ENCODE data around the gene HTR3B. TPM values are rescaled to one million over a fixed set of nuclear protein-coding genes. Genes with fewer than 3 reads are reported as not detected.

Gene HTR3B
- total and polyA plus RNA-seq, 2 donors (not counting 1 experiment from before 2014, with no cell fraction given), result not detected

GRCh38 chr11:113873236-113873626, 31.4 kb upstream of the HTR3B start:
- Histone ChIP-seq H3K27me3 (replicated peaks in 1 of 4; ENCODE audit: control extremely low read depth in 1 of 4, control insufficient read depth in 3 of 4, insufficient read depth in 4 of 4, low read length in 3 of 4) (no peaks in the 10 kb centered on the region), H3K36me3 (replicated peaks in 1 of 2; ENCODE audit: control extremely low read depth in 1 of 2, control insufficient read depth in 1 of 2, extremely low read depth in 1 of 2, insufficient read depth in 2 of 2, low read length in 1 of 2) (peaks cover 4 to 13% of the 10 kb centered on the region in 2 experiments), H3K9ac (ENCODE audit: low read length) (peak overlapping the region; percentile 1), H3K4me3 (ENCODE audit: control extremely low read depth in 1 of 5, extremely low read depth in 1 of 5, insufficient read depth in 1 of 5, low read depth in 2 of 5, low read length in 4 of 5) (peak overlapping the region in 1 of 5 experiments; percentile 38), H3K9me3 (ENCODE audit: control extremely low read depth in 1 of 3, control insufficient read depth in 2 of 3, insufficient read depth in 1 of 3, low read length in 2 of 3) (peaks cover 0 to 4% (median 0%) of the 10 kb centered on the region in 3 donors), H4K20me1 (ENCODE audit: control insufficient read depth, insufficient read depth, low read length, poor library complexity, severe bottlenecking) (peaks cover 43% of the 10 kb centered on the region), H3K4me2 (replicated peaks; ENCODE audit: low read depth, low read length, poor library complexity, severe bottlenecking) (peak overlapping the region; percentile 44), H2AFZ (ENCODE audit: insufficient read depth, low read depth, low read length, poor library complexity, severe bottlenecking) (no peak overlapping the region), H3K27ac (ENCODE audit: low read length in 2 of 2) (no peak overlapping the region), H3K79me2 (ENCODE audit: control insufficient read depth, insufficient read depth, low read length) (peaks cover 58% of the 10 kb centered on the region), H3K4me1 (ENCODE audit: control insufficient read depth in 2 of 2, insufficient read depth in 2 of 2, low read length in 2 of 2) (peaks cover 34 to 51% of the 10 kb centered on the region in 2 donors)
- H3K4me1 Mint-ChIP-seq, result peaks cover 64% of the 10 kb centered on the region
- no peaks in the 10 kb centered on the region for H3K27me3 Mint-ChIP-seq
- H3K27ac Mint-ChIP-seq, result peak overlapping the region; percentile 12
- 78% methylated on average over 5 of the region's 5 CpGs for WGBS (ENCODE audit: insufficient coverage)
- intact Hi-C loops (cut with micrococcal nuclease), result loop anchor here (10.0 kb wide), 2 partner anchors 48 to 558 kb away; partner anchors contain the start of gene TTC12
- CTCF ChIA-PET, result interaction anchor here (0.5 to 1.2 kb wide), 3 partner anchors 21 to 31 kb away, joined by 3 to 4 read pairs (median 3); no protein-coding TSS in a partner anchor
- ATAC-seq (ENCODE audit: low read depth), result no peak
- TF ChIP-seq, protein P1, sequence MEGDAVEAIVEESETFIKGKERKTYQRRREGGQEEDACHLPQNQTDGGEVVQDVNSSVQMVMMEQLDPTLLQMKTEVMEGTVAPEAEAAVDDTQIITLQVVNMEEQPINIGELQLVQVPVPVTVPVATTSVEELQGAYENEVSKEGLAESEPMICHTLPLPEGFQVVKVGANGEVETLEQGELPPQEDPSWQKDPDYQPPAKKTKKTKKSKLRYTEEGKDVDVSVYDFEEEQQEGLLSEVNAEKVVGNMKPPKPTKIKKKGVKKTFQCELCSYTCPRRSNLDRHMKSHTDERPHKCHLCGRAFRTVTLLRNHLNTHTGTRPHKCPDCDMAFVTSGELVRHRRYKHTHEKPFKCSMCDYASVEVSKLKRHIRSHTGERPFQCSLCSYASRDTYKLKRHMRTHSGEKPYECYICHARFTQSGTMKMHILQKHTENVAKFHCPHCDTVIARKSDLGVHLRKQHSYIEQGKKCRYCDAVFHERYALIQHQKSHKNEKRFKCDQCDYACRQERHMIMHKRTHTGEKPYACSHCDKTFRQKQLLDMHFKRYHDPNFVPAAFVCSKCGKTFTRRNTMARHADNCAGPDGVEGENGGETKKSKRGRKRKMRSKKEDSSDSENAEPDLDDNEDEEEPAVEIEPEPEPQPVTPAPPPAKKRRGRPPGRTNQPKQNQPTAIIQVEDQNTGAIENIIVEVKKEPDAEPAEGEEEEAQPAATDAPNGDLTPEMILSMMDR (IDR thresholded peaks at IDR 0.05), result no peak
- no peak for TF ChIP-seq EZH2 (IDR thresholded peaks at IDR 0.05; ENCODE audit: borderline replicate concordance, insufficient read depth, low read depth, low read length, poor library complexity, severe bottlenecking)
- no peak for DNase-seq
- no peaks in the 10 kb centered on the region for H3K9me3 Mint-ChIP-seq (ENCODE audit: insufficient read depth)
- H3K4me3 Mint-ChIP-seq, result peak overlapping the region; percentile 75
- POLR2A ChIA-PET, result no interaction called here

- Histone ChIP-seq H3K9me3 (ENCODE audit: control extremely low read depth in 1 of 3, control insufficient read depth in 2 of 3, insufficient read depth in 1 of 3, low read length in 2 of 3) (peaks cover 0 to 5% (median 0%) of the 10 kb centered on the region in 3 donors), H3K4me1 (ENCODE audit: control insufficient read depth in 2 of 2, insufficient read depth in 2 of 2, low read length in 2 of 2) (peaks cover 34 to 51% of the 10 kb centered on the region in 2 donors), H2AFZ (ENCODE audit: insufficient read depth, low read depth, low read length, poor library complexity, severe bottlenecking) (no peak overlapping the region), H3K36me3 (replicated peaks in 1 of 2; ENCODE audit: control extremely low read depth in 1 of 2, control insufficient read depth in 1 of 2, extremely low read depth in 1 of 2, insufficient read depth in 2 of 2, low read length in 1 of 2) (peaks cover 4 to 12% of the 10 kb centered on the region in 2 experiments), H3K9ac (ENCODE audit: low read length) (peak overlapping the region; percentile 75), H3K4me3 (ENCODE audit: control extremely low read depth in 1 of 5, extremely low read depth in 1 of 5, insufficient read depth in 1 of 5, low read depth in 2 of 5, low read length in 4 of 5) (peak overlapping the region; percentile 61 to 90 (median 76)), H3K79me2 (ENCODE audit: control insufficient read depth, insufficient read depth, low read length) (peaks cover 50% of the 10 kb centered on the region), H4K20me1 (ENCODE audit: control insufficient read depth, insufficient read depth, low read length, poor library complexity, severe bottlenecking) (peaks cover 35% of the 10 kb centered on the region), H3K27ac (ENCODE audit: low read length in 2 of 2) (no peak overlapping the region), H3K4me2 (replicated peaks; ENCODE audit: low read depth, low read length, poor library complexity, severe bottlenecking) (peak overlapping the region; percentile 76), H3K27me3 (replicated peaks in 1 of 4; ENCODE audit: control extremely low read depth in 1 of 4, control insufficient read depth in 3 of 4, insufficient read depth in 4 of 4, low read length in 3 of 4) (no peaks in the 10 kb centered on the region)
- ChIA-PET CTCF (interaction anchor here (0.7 to 2.3 kb wide), 5 partner anchors 42 to 99 kb away, joined by 3 to 14 read pairs (median 6); no protein-coding TSS in a partner anchor), POLR2A (interaction anchor here (0.7 to 1.2 kb wide), 3 partner anchors 33 to 436 kb away, joined by 7 to 10 read pairs (median 7); no protein-coding TSS in a partner anchor)
- Mint-ChIP-seq H3K9me3 (ENCODE audit: insufficient read depth) (no peaks in the 10 kb centered on the region), H3K4me1 (peaks cover 66% of the 10 kb centered on the region), H3K27ac (no peak overlapping the region), H3K4me3 (peak overlapping the region; percentile 86), H3K27me3 (no peaks in the 10 kb centered on the region)
- DNase-seq (no peak), ATAC-seq (ENCODE audit: low read depth) (no peak)
- intact Hi-C loops (cut with micrococcal nuclease), result loop anchor here (10.0 kb wide), 2 partner anchors 49 to 559 kb away; partner anchors contain the start of gene TTC12
- TF ChIP-seq, protein P1 (IDR thresholded peaks at IDR 0.05), result no peak
- 93% methylated on average over 8 of the region's 19 CpGs for WGBS (ENCODE audit: insufficient coverage)
These were observed 30.5 kb upstream of the HTR3B start for GRCh38 chr11:113874096-113874495.

All from B cell (primary cell).